ENCODE results near the gene FRS2.

FRS2 gene

DNA sequence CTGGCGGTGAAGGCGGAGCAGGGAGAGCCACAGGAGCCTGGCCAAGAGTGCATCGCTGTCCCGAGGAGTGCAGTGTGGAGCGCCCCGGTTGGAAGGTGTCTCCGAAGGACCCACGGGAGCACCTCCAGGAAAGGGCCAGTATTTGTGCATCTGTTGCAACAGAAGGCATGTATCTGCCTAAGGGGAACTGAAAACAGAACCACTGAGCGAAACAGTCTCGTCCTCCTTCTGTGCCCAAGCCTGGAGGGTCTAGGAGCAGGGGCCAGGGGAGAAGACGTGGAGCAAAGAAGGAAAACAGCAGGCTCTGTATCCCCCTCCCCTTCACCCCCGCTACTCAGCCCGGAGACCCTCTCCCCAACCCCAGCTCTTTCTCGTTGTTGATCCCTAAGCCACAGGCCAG lies 145.8 kb downstream of the FRS2 start:
- Histone ChIP-seq H3K27me3 (no peaks in the 10 kb centered on the region), H3K4me1 (peaks cover 5% of the 10 kb centered on the region), H3K4me3 (ENCODE audit: low read depth, low read length) (no peak overlapping the region), H3K36me3 (no peaks in the 10 kb centered on the region), H3K9me3 (no peaks in the 10 kb centered on the region)
- TF ChIP-seq, protein P1, sequence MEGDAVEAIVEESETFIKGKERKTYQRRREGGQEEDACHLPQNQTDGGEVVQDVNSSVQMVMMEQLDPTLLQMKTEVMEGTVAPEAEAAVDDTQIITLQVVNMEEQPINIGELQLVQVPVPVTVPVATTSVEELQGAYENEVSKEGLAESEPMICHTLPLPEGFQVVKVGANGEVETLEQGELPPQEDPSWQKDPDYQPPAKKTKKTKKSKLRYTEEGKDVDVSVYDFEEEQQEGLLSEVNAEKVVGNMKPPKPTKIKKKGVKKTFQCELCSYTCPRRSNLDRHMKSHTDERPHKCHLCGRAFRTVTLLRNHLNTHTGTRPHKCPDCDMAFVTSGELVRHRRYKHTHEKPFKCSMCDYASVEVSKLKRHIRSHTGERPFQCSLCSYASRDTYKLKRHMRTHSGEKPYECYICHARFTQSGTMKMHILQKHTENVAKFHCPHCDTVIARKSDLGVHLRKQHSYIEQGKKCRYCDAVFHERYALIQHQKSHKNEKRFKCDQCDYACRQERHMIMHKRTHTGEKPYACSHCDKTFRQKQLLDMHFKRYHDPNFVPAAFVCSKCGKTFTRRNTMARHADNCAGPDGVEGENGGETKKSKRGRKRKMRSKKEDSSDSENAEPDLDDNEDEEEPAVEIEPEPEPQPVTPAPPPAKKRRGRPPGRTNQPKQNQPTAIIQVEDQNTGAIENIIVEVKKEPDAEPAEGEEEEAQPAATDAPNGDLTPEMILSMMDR (IDR thresholded peaks at IDR 0.05; ENCODE audit: low read depth, low read length), result no peak
- no peak for DNase-seq

DNA sequence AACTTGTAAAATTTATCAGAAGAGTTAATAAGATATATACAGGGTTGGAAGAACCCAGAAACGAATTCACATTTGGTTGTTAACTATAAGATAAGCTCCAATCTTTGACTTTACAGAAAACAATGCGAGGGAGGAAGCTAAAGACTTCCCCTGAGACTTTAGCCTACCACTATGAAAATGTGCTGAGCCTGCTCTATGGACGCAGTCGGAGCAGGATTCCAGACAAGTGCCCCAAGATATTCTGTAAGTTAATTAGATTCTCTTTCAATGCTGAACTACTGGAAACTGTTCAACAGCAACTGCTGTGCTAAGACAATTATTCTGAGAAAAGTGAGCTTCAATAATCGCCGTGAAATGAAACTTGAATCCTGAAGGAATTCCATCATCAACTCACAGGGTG lies 148.9 kb downstream of the FRS2 start:
- H3K4me1 ChIP-seq, result peaks cover 5% of the 10 kb centered on the region
- no peaks in the 10 kb centered on the region for H3K9me3 ChIP-seq
- no peak overlapping the region for H3K4me3 ChIP-seq (ENCODE audit: low read depth, low read length)
- H3K36me3 ChIP-seq, result no peaks in the 10 kb centered on the region
- DNase-seq, result no peak
- TF ChIP-seq, protein P1 (IDR thresholded peaks at IDR 0.05; ENCODE audit: low read depth, low read length), result no peak
- H3K27me3 ChIP-seq, result no peaks in the 10 kb centered on the region

DNA sequence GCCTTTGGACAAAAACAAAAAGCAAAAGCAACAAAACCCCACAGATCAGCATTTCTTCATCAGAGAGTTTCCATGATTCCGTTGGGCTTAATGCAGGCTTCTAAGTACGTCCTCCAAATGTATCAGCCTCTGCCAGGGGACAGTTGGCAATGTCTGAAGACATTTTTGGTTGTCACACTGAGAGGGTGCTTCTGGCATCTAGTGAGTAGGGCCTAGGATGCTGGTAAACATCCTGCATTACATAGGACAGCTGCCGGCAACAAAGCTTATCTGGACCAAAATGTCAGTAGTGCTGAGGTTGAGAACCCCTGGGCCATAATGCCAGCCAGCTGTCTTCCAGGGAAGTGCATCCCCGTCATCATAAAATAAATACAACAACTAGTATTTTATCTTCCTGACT lies 149.9 kb downstream of the FRS2 start:
- Histone ChIP-seq H3K36me3 (no peaks in the 10 kb centered on the region), H3K4me1 (peaks cover 5% of the 10 kb centered on the region), H3K4me3 (ENCODE audit: low read depth, low read length) (no peak overlapping the region), H3K27me3 (no peaks in the 10 kb centered on the region), H3K9me3 (no peaks in the 10 kb centered on the region)
- TF ChIP-seq, protein P1 (IDR thresholded peaks at IDR 0.05; ENCODE audit: low read depth, low read length), result no peak
- no peak for DNase-seq

DNA sequence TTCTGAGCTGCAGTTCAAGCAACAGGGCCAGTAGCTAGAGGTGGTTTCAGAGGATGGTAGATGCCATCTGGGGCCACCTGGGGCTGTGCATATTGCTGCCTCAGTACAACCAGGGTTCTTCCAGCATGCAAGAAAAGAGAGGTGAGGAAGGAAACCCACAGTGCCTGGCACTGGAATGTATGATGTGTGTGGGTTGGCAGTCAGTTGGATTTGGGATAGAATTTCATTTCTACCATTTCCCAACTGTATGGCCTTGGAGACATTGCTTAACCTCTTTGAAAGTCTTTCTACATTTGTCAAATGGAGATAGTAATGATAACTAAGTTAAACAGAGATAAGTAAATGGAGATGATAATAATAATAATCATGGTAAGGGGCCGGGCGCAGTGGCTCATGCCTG lies 150.7 kb downstream of the FRS2 start:
- TF ChIP-seq, protein P1 (IDR thresholded peaks at IDR 0.05; ENCODE audit: low read depth, low read length), result no peak

DNA sequence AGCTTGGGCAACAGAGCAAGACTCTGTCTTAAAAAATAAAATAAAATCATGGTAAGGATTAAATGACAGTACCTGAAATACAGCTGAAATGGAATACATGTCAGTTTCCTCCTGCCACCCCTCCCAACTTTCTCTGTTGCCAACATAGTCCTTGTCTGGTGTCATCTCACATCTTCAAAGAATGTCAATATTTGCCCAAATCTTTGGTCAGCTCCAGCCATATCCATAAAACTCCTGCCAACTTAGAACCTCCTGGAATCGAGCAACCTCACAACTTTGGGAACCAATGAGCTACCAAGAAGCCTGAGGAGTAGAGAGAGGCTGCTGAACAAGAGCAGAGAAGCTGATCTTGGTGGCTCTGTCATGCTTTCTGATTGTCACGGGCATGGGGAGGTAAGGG lies 151.4 kb downstream of the FRS2 start:
- Histone ChIP-seq H3K36me3 (no peaks in the 10 kb centered on the region), H3K9me3 (no peaks in the 10 kb centered on the region), H3K4me3 (ENCODE audit: low read depth, low read length) (no peak overlapping the region), H3K4me1 (peaks cover 5% of the 10 kb centered on the region), H3K27me3 (no peaks in the 10 kb centered on the region)
- TF ChIP-seq, protein P1 (IDR thresholded peaks at IDR 0.05; ENCODE audit: low read depth, low read length), result no peak
- DNase-seq, result no peak

More for the DNA sequence above, 150.7 kb downstream of the FRS2 start:
- H3K36me3 ChIP-seq, result no peaks in the 10 kb centered on the region
- no peak overlapping the region for H3K4me3 ChIP-seq (ENCODE audit: low read depth, low read length)
- peaks cover 5% of the 10 kb centered on the region for H3K4me1 ChIP-seq
- DNase-seq, result no peak
- H3K9me3 ChIP-seq, result no peaks in the 10 kb centered on the region
- no peaks in the 10 kb centered on the region for H3K27me3 ChIP-seq

DNA sequence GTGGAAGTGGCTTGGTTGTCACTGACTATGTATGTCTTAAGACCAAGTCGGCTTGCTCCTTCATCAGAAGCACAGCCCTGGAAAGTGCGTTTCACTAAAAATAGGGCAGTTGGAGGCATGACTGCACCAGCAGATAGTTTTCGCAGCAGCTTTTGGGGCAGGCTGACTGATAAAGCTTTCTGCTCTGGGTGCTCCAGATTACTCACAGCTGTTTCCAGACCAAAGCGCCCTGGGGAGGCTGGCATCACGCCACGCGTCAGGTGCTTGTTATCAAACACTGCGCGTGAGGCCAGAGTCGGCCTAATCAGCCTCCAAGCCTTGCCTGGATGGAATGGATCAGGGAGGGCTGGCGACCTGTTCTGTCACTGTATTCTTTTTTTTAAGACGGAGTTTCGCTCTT lies 153.8 kb downstream of the FRS2 start:
- TF ChIP-seq, protein P1 (IDR thresholded peaks at IDR 0.05; ENCODE audit: low read depth, low read length), result no peak
- H3K27me3 ChIP-seq, result no peaks in the 10 kb centered on the region
- H3K4me3 ChIP-seq (ENCODE audit: low read depth, low read length), result no peak overlapping the region
- no peaks in the 10 kb centered on the region for H3K36me3 ChIP-seq
- H3K4me1 ChIP-seq, result peaks cover 2% of the 10 kb centered on the region; the same call in 1 of the 2 replicates
- peak; percentile 87 for DNase-seq
- no peaks in the 10 kb centered on the region for H3K9me3 ChIP-seq
